OCI-LY3 (cell line): ENCODE data around the gene HOXB6.

Experiments
- H2AFZ ChIP-seq: fragments of 200-600, 300-600 bp; shearing (Covaris generic); 2 replicates; pipeline ENCODE4 v1.6.0; 2014; ENCODE audit warnings: antibody characterized with exemption, low read depth, low read length
- H3K27ac ChIP-seq: fragments of 200-600, 300-600 bp; sonication (generic); 2 replicates; pipeline ENCODE4 v1.5.1; 2014; ENCODE audit warnings: mild to moderate bottlenecking, low read length, moderate library complexity, mixed read lengths
- H3K27me3 ChIP-seq: fragments of 200-600, 300-600 bp; sonication (generic); 2 replicates; pipeline ENCODE4 v1.6.1; 2014; ENCODE audit warnings: low read depth, low read length, mixed read lengths
- H3K36me3 ChIP-seq: fragments of 200-600, 300-600 bp; sonication (generic); replicated peaks from 2 replicates; pipeline ENCODE3; 2014; ENCODE audit warnings: low read depth, low read length, mixed read lengths
- H3K4me1 ChIP-seq: fragments of 300-600, 200-600 bp; sonication (generic); 2 replicates; pipeline ENCODE4 v1.6.1; 2014; ENCODE audit warnings: low read length, mixed read lengths
- H3K4me2 ChIP-seq: fragments of 200-600, 300-600 bp; sonication (generic); 2 replicates; pipeline ENCODE4 v1.6.1; 2014; ENCODE audit warnings: low read length, mixed read lengths
- H3K4me3 ChIP-seq: fragments of 300-600, 200-600 bp; sonication (generic); 2 replicates; pipeline ENCODE4 v1.5.1; 2014; ENCODE audit warnings: antibody characterized with exemption, mild to moderate bottlenecking, low read length, moderate library complexity
- H3K79me2 ChIP-seq: fragments of 300-600, 200-600 bp; shearing (Covaris generic); 2 replicates; pipeline ENCODE4 v1.6.1; 2014; ENCODE audit warnings: mild to moderate bottlenecking, low read length, mixed read lengths
- H3K9ac ChIP-seq: fragments of 300-600, 200-600 bp; shearing (Covaris generic); 2 replicates; pipeline ENCODE4 v1.6.0; 2014; ENCODE audit warnings: mild to moderate bottlenecking, low read length, moderate library complexity
- H3K9me3 ChIP-seq: fragments of 200-600, 300-600 bp; shearing (Covaris generic); 2 replicates; pipeline ENCODE4 v1.6.1; 2014; ENCODE audit warnings: low read length, mixed read lengths; ENCODE audit not compliant: insufficient read depth
- H4K20me1 ChIP-seq: fragments of 200-600, 300-600 bp; sonication (generic); 2 replicates; pipeline ENCODE4 v1.6.1; 2016; ENCODE audit warnings: low read length, mixed read lengths; ENCODE audit not compliant: insufficient read depth
- CTCF ChIP-seq: fragments of 200-600, 300-600 bp; sonication (generic); IDR thresholded peaks from 2 replicates; pipeline ENCODE4 v1.5.1; 2014; ENCODE audit warnings: antibody characterized with exemption, low read length, low read depth
- EZH2phosphoT487 ChIP-seq: fragments of 200-600 bp; shearing (Covaris generic); IDR thresholded peaks from 2 replicates; pipeline ENCODE4 v1.6.1; 2018; ENCODE audit warnings: antibody characterized with exemption, mixed run types, low read depth

The HOXB6 gene

DNA sequence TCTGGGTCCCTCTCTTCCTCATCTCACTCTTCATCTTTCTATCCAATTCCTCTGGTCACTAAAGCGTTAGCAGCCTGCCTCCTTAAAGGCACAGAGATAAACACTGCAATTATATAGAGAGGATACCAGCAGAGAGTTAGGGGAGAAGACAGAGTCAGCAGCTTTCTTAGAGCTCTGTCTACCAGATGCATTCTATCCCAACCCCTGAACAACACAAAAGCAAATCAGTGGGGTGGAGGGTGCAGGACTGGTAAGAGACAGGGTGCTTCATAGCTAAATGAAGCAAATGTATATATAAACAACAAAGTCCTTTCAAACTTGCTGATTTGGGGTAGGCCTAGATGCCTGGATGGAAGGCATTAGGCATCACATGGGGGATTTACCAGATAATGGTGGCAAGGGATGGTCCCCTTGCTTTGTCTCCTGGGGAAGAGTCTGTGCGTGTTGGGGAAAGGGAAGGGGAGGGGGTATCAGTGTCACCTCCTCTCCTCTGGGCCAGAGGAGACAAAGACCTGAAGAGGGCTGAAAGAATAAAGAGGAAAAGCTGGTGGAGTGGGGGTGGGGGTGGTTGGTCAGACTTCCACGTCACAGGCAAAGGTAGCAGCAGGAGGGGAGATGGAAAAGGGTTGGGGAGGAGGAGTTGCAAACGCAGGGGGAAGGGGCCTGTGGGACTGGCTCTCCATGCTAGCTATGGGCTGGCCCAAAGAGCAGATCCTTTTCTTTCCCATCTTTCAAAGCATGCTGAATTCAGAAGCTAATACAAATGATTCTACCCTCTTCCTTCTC, 38.7 kb downstream of the HOXB6 start:
- Histone ChIP-seq H3K4me1 (peaks cover 37% of the 10 kb centered on the region), H4K20me1 (no peaks in the 10 kb centered on the region), H3K79me2 (peaks cover 59% of the 10 kb centered on the region), H3K9me3 (no peaks in the 10 kb centered on the region), H3K4me3 (no peak overlapping the region), H3K36me3 (peaks cover 40% of the 10 kb centered on the region), H3K27me3 (no peaks in the 10 kb centered on the region), H3K27ac (no peak overlapping the region), H2AFZ (no peak overlapping the region), H3K9ac (no peak overlapping the region), H3K4me2 (no peak overlapping the region)
- TF ChIP-seq EZH2phosphoT487 (no peak), CTCF (no peak)

DNA sequence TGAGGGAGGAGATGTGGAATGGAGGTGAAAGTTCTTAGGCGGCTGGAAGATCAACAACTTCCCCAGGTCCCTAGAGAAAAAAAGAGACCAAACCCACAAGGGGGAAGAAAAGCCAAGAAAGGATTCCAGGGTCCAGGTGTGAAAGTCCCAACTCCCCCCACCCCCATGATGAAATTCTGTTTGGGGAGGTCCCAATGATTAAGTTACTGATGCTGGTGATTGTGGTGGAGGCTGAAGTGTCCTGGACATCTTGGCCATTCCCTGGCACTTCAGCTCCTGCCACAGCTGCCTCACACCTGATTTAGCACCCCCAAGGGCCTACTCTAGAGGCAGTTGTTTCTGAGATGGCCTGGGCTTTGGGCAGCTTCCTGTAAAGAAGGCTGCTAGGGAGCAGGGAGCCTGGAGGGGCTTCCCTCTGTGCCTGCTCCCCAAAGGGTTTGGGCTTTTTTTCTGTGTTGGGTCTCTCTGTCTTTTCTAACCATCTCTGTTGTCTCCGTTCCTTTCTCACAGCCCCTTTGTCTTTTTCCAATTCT, 39.7 kb downstream of the HOXB6 start:
- H3K27me3 ChIP-seq, result no peaks in the 10 kb centered on the region
- H3K27ac ChIP-seq, result no peak overlapping the region
- peak overlapping the region; percentile 71 for H3K4me3 ChIP-seq
- H4K20me1 ChIP-seq, result no peaks in the 10 kb centered on the region
- H3K9me3 ChIP-seq, result no peaks in the 10 kb centered on the region
- H3K79me2 ChIP-seq, result peaks cover 50% of the 10 kb centered on the region
- peaks cover 37% of the 10 kb centered on the region for H3K4me1 ChIP-seq
- peaks cover 30% of the 10 kb centered on the region for H3K36me3 ChIP-seq
- peak overlapping the region; percentile 72 for H3K4me2 ChIP-seq
- H3K9ac ChIP-seq, result peak overlapping the region; percentile 63; the same call in 1 of the 2 replicates
- TF ChIP-seq EZH2phosphoT487 (no peak), CTCF (no peak)
- H2AFZ ChIP-seq, result no peak overlapping the region

DNA sequence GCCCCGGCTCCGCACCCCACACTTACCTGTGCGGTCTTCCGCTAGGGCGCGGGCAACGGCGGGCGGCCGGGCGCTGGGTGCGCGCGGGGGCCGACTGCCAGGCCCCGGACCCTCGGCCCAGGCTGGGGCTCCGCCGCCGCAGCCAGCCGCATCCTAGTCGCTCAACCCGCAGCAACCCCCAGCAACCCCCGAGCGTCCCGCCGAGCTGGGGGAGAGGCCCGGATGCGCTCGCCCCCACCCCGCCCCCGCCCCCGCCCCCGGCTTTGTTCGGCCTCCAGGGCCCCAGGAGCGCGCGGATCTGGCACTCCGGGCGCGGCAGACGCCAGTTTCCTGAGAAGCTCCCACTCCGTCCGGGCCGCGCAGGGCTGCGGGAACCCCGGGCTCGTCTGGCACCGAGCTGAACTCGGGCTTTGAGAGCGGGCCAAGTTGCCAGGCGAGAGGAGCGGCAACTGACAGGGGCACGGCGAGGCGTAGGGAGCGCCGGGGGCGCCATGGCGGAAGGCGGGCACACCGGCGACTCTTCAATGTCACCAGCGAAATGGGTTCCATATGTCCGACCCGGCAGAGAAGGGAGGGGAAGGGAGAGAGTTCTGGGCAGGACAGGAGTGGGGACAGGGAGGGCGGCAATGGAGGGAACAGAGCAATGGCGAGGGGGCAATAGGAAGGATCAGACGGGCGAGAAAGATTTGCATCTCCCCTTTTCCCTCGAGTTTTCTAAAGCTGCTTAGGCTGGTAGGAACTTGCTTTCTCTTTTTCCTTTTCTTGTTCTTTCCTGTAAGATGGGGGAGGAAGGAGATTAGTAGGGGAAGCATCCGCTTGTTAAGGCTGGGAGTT, 40.4 kb downstream of the HOXB6 start:
- no peaks in the 10 kb centered on the region for H4K20me1 ChIP-seq
- H3K9me3 ChIP-seq, result no peaks in the 10 kb centered on the region
- peak overlapping the region; percentile 63 for H3K9ac ChIP-seq
- H3K4me1 ChIP-seq, result peaks cover 37% of the 10 kb centered on the region
- peak overlapping the region; percentile 72 for H3K4me2 ChIP-seq
- H3K4me3 ChIP-seq, result peak overlapping the region; percentile 71
- H3K27ac ChIP-seq, result peak overlapping the region; percentile 16; the same call in 1 of the 2 replicates
- TF ChIP-seq CTCF (no peak), EZH2phosphoT487 (no peak)
- no peaks in the 10 kb centered on the region for H3K27me3 ChIP-seq
- H3K79me2 ChIP-seq, result peaks cover 43% of the 10 kb centered on the region
- peaks cover 30% of the 10 kb centered on the region for H3K36me3 ChIP-seq
- no peak overlapping the region for H2AFZ ChIP-seq

DNA sequence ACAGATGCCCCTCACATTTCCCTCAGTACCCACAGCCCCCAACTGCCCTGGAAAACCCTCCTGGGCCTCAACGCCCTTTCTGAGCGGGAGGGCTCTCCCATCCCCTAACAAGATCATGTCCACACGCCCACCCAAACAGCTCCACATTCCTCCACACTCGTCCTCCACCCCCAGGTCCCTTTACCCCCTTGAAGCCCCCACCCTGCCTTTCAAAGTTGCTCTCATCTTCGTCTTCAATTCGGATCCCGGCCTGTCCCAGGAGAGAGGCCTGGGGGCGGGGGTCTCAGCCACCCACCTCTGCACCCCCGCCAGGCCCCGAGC, 41.0 kb downstream of the HOXB6 start:
- Histone ChIP-seq H3K4me3 (peak overlapping the region; percentile 71), H3K27ac (peak overlapping the region; percentile 16; the same call in 1 of the 2 replicates), H3K4me2 (peak overlapping the region; percentile 60), H3K4me1 (peaks cover 37% of the 10 kb centered on the region), H3K27me3 (no peaks in the 10 kb centered on the region), H2AFZ (no peak overlapping the region), H3K9me3 (no peaks in the 10 kb centered on the region), H3K9ac (peak overlapping the region; percentile 63), H4K20me1 (no peaks in the 10 kb centered on the region), H3K79me2 (peaks cover 43% of the 10 kb centered on the region), H3K36me3 (peaks cover 29% of the 10 kb centered on the region)
- no peak for TF ChIP-seq EZH2phosphoT487
- TF ChIP-seq CTCF, result no peak
